Stimulated activated CD8-positive, alpha-beta memory T cell treated with anti-CD3 and anti-CD28 coated beads, Interleukin-4, amount 100 ng/mL, for 24 hours (primary cell): Measurements from ENCODE around the gene SYTL5.

Experiments
- DNase-seq: peaks from one replicate; pipeline ENCODE4 v3.0.0-alpha.2; 2020; ENCODE audit warnings: low read depth

Gene SYTL5

DNA sequence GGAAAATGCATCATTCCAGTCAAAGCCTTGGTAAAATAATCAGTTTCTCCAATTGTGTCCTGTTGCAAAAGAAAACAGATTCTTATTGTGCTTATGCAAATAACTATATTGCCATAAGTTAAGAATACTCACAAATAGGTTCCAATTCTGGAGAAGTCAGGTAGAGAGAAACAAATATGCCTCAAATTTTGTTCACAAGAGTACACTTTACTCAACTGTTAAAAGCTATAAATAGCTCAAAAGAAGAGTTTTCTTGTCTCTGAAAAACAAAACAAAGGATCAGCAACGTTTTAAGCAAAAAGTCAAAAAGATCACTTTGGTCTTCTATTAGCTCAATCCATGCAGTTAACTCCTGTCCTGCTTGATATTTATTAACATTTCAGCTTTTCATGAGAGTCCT, 21.9 kb downstream of the SYTL5 start:
- DNase-seq: no peak

DNA sequence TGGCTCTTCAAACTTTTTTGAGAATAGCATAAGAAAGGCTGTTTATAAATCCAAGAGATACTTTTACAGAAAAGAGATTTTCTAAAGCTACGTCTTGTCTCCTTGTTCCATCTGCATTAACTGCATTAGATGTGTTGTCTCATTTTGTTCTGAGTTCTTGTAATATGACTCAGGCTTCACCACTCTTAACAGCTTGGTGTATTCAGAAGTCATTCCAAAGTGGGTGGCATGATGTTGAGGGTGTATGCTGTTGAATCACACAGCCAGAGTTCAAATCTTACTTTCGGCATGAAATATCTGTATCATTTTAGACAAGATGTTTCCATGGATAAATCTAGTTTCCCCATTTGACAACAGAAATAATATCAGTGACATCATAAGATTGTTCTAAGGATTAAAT, 30.1 kb downstream of the SYTL5 start:
- no peak for DNase-seq

DNA sequence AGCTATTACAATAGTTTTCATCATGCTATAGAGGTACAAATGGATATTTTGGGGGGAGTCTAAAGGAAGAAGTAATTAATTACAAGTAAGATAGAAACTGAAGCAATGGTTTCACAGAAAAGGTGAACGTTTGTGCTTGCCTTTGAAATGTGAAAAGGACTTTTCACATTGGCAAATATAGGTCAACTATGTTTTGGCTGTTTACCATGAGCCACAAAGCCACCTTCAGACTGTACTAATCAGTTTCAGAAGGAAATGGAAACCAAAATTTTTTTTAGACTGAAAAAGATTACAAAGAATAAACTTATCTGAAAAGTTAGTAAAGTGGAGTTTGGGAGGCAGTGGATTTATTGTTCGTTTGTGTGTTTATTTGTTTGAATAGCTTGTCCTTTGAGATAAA, 32.1 kb downstream of the SYTL5 start:
- no peak for DNase-seq

DNA sequence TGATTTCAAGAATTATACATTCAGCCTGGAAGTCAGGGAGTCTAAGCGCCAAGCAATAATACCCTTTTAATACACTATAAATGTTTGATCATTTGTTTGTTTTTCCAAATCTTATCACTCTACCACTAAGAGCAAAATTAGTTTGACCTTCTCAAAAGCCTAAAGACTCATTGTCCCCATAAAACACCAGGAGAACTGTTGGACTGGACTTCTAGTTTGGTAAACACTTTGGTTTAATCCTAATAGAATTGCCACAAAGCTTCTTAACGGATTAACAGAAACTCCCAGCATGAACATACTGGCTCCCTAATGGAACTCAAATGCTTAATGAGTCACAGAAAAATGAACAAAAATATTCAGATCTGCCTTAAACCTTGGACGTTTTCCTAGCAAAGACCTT, 34.9 kb downstream of the SYTL5 start:
- no peak for DNase-seq

DNA sequence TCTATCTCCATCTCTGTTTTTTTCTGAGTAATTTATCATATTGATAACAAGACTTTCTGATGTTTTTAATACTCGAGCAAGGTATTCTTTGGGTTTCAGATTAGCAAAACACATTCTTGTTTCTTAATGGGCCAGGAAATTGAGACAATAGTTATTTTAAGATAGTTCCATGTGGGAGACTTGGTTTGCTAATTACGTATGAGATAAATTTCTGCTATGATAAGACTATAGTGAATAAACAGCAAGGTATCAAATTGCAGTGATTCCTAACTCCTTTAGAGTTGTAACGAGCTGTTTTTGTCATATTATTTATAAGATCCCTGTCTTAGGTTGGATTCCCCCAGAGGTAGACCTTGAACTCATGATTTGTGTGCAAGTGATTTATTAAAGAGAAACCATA, 38.3 kb downstream of the SYTL5 start:
- no peak for DNase-seq

DNA sequence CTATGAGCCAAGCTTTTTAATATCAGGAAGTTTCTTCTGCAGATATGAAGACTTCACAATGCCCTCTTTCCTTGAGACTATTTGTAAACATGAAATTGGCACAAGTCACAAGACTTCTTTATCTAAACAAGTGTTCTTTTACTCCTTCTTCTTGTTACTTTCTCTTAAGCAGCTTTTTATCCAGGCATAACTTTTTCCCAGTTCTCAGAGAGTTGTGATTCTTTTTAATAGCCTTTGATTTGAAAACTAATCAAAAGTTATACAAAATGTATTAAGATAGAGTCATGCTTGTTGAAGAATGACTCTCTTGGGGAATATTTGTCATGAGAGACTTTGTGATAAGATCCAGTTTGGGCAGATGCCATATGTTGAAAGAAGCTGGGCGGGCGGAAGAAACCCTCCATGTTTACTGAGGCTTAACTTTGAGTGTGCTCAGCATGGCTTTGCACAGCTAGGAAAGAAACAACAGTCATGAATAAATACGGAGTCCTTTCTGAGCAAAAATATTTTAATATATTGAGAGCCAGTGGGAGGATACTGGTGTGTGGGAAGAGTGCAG, 39.3 kb downstream of the SYTL5 start:
- DNase-seq: no peak

DNA sequence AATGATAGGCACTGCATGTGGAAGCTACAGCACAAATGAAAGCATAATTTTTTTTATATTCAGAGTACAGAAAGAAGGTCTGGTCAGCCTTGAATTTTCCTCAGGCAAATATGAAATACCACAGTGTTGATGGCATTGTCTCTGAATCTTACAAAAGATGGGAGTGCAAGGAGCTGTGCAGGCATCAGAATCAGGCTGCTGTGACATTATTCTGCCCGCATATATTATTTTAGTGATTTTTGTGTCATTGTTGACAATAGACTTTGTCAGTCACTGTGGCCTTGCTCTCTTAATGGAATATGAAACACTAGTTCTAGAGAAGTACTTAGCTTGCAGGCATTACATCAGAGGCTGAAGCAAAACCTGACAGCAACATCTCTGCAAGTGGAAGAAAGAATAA, 42.5 kb downstream of the SYTL5 start:
- no peak for DNase-seq

DNA sequence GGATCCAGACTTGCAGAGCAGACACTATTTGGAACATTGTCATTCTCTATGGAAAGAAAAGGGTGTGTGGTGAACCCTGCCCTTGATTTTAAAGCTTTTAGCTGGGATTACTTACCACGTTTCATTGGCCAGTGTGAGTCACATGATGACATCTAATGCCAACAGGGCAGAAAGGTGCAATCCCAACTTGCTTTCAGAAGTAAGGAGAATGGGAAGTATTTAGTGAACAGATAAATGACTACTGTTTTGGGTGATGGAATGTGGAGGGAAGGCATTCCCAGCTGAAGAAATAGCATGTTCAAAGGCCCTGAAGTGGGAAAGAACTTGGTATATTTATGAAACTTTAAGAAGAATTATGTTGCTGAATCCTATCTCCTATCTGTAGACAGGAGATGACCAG, 44.5 kb downstream of the SYTL5 start:
- no peak for DNase-seq

DNA sequence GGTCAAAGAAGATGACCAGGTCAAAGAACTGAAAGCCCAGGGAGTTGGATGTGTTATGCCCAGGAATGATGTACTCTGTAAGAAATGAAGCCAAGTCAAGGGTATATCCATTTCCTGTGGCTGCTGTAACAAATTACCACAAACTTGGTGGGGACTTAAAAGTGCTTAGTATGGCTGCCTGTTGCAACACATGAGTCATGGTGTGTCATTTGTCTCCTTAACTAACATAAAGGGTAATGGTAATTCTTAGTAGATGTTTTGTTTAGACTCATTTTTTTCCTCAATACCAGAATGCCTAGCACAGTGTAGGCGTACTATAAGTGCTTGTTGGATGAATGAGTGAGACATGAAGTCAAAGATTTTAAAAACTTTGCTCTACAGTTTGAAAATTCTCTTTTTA, 45.7 kb downstream of the SYTL5 start:
- no peak for DNase-seq

DNA sequence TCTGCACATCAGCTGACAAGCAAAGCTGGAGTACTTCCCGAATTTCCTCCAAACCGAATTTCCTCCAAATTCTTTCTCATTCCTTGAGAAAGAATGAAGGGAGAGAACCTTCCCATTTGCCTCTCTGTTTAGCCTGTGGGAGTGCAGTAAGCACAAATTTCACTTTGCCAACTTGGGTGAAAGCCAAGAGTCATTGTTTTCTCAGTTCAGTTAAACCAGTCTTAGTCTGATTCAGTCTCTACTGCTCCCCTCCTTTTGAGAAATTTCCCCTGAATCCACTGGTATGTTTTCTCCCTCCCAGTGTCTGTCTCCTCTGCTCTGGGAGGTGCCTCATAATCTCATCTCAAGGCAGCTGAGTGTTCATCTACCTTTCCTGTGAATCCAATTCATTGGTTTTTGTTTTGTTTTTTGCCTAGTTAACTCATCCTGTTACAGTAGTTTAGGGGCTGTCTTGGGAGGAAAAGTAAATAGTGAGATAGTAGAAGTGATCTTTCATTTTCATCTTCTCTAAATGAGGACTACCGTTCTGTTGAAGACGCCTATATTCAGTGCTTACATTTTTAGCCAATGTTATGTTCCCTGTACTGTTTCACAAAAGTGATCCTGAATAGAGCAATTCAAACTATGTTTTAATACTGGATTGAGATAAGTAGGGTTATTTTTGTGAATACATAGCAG, 49.0 kb downstream of the SYTL5 start:
- no peak for DNase-seq

DNA sequence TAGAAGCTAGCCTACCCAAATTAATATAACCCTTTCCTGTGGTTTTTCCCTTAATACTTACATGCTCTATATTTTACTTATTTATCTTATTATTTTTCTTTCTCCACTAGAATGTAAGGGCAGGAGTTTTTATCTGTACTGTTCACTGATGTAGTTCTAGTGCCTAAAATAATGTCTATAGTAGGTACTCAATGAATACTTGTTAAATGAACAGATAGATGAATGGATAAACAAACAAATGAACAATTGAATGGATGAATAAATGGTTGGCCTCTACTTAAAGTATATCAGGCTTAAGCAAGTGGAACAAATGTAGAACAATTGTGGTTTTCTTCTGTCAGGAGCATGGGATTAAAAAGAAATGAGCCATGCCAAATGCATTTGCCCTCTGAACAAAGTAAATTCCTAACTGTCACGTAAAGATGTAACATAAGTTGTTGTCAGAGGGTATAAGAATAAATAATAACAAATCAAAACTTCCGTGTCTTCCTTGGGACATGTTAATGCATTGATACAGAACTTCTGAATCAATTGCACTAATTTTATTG, 54.1 kb downstream of the SYTL5 start:
- no peak for DNase-seq

DNA sequence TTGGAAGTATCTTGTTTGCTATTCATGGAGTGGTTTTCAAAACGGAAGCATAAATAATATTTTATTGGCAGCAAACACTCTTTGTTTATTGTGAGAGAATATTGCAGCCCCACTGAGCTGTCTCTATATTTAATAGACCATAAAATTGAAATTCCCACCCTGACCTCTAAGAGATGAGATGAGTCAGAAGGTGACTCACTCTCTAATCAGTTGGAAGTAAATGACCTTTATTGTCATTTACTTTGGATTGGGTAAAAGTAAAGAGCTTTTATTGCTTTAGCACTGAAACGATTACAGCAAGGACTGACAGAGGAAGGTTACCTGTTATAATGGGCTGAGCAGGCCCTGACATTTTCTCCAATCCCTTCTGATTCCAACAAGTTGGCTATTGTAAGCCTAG, 55.0 kb downstream of the SYTL5 start:
- no peak for DNase-seq

DNA sequence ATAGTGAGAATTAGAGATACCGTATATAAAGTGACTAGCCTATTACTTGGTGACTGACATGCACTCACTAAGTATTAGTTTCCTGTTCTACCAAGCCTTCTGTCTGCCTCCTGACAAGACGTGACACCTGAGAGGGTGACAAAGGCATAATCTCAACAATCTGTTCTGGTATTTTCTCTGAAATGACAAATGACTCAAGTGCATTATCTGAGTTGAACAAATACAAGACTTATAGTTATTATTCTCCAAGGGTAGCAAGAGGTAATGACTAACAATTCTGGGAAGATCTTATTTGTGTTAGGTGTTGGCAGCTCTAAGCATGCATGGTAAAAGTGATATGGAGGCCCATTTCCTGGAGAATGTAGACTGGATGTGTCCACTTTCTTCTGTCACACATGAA, 60.6 kb downstream of the SYTL5 start:
- DNase-seq: no peak

DNA sequence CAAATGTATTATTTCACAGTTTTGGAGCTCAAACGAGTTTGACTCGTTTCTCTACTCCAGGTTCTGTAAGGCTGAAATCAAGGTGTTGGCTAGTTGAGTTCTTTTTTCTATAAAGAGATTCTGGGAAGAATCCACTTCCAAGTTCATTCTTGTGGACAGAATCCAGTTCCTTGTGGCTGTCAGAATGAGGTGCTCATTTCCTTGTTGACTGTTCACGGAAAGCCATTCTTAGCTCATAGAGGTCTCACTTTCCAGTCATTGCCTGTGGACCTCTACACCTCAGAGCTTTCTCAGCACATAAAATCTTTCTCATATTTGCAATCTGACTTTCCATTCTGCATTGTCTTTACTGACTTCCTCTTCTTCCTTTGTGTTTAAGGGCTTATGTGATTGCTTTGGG, 62.9 kb downstream of the SYTL5 start:
- DNase-seq: no peak

DNA sequence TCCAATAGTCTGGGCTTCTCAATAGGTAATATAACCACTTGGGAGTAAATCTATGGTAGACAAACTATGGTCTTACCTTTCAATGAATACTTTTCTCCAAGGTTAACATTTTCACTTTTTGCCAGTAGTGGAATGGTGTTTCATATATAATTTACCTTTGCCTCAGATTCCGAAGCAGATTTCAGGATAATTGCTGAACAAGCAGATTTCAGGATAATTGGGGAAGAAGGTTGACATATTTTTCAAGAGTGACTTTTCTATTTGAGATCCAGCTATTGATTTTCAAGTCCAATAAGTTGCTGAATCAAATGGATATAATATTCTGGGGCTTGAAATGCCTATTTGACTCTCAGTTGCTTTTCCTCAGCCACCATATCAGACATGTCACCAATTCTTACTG, 63.6 kb downstream of the SYTL5 start:
- no peak for DNase-seq

DNA sequence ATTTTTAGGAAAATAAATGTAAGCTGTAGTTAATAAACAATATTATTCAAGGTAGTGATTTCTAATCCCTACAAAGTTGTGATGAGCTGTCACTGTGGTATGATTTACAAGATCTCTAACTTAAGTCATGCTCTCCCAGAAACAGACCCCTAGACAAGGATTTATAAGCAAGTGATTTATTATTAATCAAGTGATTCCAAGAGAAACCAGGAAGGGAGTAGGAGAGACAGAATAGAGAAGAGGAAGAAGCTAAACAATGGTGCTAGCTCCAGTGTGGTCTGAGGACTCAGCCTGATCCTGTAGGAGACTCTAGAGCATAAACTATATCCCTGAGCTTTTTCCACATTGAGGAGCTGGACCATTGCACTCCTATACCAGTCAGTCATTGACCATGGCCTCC, 73.1 kb downstream of the SYTL5 start:
- DNase-seq: no peak

DNA sequence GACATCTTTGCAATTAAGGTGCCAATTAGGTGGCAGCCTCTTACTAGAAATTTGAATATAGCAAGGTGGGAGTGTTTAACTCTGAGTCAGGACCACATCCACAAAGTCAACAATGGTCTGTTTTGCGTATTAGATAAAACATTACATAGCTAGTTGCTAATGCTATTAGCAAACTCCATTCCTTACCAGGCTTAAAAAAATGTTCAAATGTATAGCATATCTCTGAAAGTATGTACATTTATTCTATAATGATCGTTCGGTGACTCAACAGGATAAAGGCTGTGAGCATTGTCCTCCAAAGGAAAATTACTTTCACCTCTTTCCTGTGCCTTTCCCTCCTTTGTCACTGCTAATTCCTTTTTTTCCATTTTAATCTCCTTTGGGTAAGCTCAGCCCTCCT, 74.5 kb downstream of the SYTL5 start:
- no peak for DNase-seq

DNA sequence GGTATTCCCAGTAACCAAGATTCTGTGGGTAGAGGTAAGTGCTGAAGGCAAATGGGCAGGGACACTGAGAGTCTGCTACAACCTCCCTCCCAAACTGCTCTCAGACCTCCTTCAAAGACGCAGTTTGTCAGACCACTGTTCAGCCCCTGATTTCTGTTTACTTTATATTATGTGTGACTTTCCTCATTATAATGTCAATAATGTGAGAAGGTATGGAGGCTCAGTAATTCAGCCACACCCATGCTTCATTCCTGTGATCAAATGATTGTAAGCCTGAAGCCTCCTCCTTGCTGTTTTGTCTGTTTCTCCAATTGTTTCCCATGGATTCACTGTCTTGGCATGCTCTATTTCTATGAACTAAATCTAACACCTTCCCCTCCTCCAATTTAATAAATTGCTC, 75.6 kb downstream of the SYTL5 start:
- no peak for DNase-seq

DNA sequence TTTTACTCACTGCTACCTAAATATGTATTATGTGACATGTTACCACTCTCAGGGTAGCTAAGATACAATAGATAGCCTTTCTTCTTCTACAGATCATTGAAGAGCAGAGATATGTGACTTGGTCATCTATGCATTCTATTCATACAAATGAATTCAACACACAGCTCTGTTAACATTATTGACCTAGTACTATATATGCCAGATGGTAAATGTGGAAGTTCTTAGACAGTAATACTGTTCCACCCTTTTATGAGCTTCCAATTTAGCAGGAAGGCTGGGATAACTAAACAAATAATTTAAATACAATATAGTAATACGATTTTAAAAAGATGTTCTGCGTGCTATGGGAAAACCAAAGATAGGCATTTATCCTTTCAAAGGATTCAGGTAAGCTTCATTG, 76.0 kb downstream of the SYTL5 start:
- DNase-seq: no peak

DNA sequence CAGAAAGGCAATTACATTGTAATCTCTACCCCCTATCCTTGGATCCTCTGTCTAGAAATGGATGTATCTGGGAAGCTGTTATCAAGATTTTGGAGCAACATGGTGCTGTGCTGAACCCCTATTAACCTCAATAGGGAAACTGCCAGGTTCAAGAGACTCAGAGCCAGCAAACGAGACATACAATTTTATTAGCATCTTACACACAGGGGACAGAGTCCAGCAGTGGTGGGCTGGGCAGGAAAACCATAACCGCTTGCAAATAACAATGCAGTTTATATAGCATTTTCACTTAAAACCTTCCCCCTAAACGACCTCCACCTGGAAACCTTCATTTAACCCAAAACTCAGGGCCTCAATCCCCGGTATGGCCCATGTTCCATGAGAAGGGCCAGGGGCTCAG, 79.5 kb downstream of the SYTL5 start:
- DNase-seq: no peak

DNA sequence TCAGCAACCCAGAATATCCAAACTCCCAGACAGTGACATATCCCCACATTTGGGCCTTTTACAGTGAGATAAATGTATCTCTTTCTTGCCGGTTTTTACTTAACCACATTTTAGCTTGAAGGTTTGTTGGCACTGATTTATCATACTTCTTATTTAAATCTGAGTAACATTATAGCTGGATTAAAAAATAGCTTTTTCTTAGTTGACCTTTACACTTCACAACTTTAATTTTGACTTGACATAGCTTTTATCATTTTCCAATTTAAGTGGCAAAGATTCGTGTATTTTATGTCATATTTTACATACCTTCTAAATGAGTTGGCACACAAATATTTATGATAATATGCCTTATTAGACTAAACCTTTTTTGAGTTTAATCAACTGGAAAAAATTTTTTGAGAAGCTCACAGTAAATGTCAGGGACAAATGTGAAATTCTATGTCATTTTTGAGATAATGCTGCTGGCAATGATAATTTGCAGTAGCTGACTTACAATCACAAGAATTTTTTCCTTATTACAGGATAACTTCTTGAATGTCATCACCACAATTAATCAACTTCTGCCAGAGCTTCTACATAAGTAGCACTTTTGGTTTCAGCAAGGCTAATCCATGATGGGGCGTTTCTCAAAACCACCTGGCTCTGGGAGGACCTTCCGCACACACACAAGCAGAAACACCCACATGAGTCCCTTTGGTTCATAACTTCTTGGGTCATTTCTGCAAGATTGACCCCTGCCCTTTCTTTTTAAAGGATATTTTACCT, 80.3 kb downstream of the SYTL5 start:
- no peak for DNase-seq

DNA sequence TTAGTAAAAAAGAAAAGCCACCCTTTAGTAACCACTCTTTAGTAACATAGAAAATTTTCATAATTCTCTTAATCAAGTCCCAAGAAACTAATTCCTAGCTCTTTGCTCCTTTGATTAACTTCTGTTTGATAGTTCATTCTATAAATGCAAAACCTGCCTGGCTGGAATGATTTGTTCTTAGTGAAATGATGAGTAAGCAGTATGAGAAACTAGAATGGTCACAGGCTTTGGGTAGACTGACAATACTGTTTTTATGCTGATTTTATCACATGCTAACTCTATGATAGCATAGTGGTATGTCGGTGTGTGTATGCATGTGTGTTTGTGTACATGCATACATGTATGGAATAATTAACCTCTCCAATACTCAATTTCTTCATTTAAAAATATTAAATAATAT, 81.2 kb downstream of the SYTL5 start:
- no peak for DNase-seq

DNA sequence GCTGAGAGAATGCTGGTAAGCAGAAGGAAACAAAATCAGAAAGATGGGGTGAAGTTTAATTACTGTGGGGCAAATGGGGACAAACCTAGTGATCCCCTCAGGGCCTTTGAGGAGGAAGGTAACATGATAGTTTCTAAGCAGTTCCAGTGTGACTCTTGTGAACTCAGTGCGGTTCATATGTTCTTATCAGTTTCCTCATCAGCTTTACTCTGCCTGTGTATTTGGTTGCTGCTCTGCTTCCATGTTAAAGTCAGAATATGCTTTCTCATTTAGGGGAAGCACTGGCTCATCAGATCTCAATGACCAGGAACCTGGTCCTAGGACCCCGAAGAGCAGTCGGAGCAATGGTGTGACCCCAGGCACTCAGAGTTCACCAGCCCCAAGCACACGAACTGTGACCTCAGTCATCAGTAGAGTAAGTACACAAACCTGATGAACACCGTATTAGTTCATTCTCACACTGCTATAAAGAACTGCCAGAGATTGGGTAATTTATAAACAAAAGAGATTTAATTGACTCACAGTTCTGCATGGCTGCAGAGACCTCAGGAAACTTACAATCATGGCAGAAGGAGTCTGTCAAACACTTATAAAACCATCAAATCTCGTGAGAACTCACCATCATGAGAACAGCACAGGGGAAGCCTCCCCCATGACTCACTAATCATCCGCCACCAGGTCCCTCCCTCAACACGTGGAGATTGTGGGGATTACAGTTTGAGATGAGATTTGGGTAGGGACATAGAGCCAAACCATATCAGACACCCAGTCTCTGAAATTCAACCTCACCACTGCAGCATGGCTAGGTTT, 83.0 kb downstream of the SYTL5 start:
- DNase-seq: no peak
